ENCODE results near the gene CST4. TPM values are rescaled to one million over a fixed set of nuclear protein-coding genes. Genes with fewer than 3 reads are reported as not detected.
"Not testable (repeated sequence)": the region's sequence is repeated elsewhere in the genome, so short reads cannot be mapped to it uniquely, and the experiment has no call there.

CST4 gene
- total RNA-seq, 1 experiment from 2014 or later = not detected

DNA sequence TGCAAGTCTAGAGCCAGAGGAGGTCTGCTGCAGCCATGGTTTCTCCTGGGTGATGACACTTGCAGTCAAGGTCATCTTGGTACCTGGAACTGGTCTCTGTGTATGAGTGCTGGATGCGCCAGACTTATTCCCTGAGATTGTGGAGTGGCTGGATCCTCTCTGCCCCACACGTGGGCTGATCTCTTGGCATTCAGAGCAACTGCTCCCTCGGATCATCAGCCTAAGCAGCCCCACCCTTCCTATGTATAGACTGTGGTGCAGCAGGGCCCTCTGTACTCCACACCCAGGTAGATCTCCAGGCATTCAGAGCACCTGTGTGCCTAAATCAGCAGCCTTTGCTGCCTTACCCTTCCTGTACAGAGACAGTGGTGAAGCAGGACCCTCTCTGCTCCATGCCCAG is 12.1 kb upstream of the CST4 start:
- H3K9me3 ChIP-seq (replicated peaks) = no peaks in the 10 kb centered on the region
- no peaks in the 10 kb centered on the region; the same call in 1 of the 2 replicates for H3K4me1 ChIP-seq (replicated peaks)
- H3K36me3 ChIP-seq = no peaks in the 10 kb centered on the region
- no peaks in the 10 kb centered on the region for H3K27me3 ChIP-seq (replicated peaks)
- no peak overlapping the region for H3K27ac ChIP-seq
- H3K4me3 ChIP-seq = no peak overlapping the region
- no peak for DNase-seq (ENCODE audit: low read depth in 1 of 2, low spot score in 2 of 2)

DNA sequence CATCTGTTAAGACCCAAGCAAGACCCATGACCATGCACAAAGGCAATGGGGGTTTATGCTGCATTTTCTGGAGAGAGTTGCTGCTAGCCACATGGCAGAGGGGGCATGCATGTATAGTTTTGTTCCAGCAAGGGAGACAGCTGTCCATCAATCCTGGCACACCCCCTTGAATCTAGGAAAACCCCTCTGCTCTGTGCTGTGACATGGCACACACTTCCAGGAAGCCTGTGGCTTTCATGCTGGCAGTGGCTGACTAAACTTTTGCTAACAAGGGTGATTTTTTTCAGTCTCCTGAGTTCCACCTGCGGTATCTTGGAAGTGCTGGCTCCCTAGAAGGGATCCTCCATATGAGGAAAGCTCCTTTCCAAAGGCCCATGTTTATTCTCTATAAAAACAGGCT is 9.1 kb upstream of the CST4 start:
- no peaks in the 10 kb centered on the region for H3K36me3 ChIP-seq
- no peaks in the 10 kb centered on the region for H3K9me3 ChIP-seq (replicated peaks)
- H3K27ac ChIP-seq = no peak overlapping the region
- no peak overlapping the region for H3K4me3 ChIP-seq
- peaks cover 9% of the 10 kb centered on the region for H3K4me1 ChIP-seq (replicated peaks)
- no peaks in the 10 kb centered on the region for H3K27me3 ChIP-seq (replicated peaks)
- DNase-seq (ENCODE audit: low read depth in 1 of 2, low spot score in 2 of 2) = no peak

DNA sequence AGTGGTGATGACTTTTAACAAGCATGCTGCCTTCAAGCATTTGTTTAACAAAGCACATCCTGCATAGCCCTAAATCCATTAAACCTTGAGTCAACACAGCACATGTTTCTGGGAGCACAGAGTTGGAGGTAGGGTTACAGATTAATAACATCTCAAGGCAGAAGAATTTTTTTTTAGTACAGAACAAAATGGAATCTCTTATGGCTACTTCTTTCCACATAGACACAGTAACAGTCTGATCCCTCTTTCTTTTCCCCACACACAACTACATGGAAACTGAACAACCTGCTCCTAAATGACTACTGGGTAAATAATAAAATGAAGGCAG is 6.2 kb upstream of the CST4 start:
- H3K27ac ChIP-seq; H3K36me3 ChIP-seq; H3K4me3 ChIP-seq; H3K9me3 ChIP-seq (replicated peaks); H3K27me3 ChIP-seq (replicated peaks); DNase-seq (ENCODE audit: low read depth in 1 of 2, low spot score in 2 of 2): not testable (repeated sequence)
- H3K4me1 ChIP-seq (replicated peaks) = peaks cover 12% of the 10 kb centered on the region

DNA sequence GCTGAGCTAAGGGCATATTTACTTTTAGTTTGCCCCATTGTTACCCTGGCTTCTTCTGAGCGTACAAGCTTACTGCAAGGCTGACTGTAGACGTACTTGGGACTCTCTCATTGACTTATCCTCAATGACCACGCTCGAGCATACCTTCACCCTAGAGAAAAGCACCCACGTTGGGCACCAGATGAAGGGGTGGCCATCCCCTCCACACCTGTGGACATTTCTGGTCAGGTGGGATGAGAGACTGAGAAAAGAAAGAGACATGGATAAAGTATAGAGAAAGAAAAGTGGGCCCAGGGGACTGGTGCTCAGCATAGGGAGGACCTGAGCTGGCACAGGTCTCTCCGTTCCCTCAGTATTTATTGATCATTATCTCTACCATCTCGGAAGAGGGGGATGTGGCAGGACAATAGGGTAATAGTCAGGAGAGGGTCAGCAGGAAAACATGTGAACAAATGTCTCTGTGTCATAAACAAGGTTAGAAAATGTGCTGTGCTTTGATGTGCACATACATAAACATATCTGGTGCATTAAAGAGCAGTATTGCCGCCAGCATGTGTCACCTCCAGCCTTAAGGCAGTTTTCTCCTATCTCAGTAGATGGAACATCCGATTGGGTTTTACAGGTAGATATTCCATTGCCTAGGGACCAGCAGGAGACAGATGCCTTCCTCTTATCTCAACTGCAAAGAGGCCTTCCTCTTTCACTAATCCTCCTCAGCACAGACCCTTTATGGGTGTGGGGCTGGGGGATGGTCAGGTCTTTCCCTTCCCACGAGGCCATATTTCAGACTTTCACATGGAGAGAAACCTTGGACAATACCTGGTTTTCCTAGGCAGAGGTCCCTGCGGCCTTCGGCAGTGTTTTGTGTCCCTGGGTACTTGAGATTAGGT is 5.6 kb upstream of the CST4 start:
- not testable (repeated sequence) for H3K9me3 ChIP-seq (replicated peaks); H3K36me3 ChIP-seq; H3K27ac ChIP-seq; H3K27me3 ChIP-seq (replicated peaks); H3K4me3 ChIP-seq; DNase-seq (ENCODE audit: low read depth in 1 of 2, low spot score in 2 of 2)
- peaks cover 12% of the 10 kb centered on the region for H3K4me1 ChIP-seq (replicated peaks)

DNA sequence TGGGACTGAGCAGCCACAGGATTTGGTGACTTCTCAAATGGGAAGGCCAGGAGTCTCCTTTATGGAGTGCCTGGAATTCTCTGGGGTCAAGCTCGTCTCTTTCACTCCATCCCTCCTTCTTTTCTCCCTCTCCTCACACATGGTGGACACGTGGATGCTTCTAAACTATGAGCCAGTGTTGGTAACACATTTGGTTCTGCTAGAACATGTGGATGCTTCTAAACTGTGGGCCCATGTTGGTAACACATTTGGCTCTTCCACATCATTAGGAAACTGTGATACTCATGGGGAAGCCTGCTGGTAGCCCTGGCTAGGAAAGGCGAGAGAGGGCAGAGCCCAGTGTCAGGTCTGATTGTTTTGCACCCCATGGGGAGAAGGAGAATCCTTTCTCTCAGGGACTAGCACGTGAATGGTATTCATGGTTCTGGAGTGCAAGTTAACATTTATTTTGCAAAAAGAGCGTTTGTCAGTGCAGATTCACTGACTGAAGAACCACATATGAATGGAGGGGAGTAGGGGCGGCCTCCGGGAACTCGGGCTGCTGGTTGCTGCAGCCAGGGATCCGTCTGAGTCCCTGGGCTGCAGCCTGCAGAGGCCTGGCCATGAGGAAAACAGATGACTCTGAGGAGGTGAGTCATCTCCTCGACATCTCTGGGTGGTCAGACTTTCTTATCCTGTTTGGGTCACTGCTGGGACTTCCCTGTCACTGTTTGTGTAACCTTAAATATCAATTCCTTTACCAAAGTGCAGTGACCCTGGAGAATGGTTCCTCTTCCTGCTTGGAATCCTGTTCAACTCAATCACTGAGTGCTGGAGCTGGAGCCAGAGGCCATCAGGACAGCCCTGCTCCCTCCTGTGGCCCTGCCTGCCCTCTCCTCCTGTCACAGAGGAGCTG is 4.1 kb upstream of the CST4 start:
- not testable (repeated sequence) for H3K36me3 ChIP-seq; H3K27me3 ChIP-seq (replicated peaks); H3K4me3 ChIP-seq; H3K9me3 ChIP-seq (replicated peaks)
- peak in 1 of 2 experiments; percentile 39 for DNase-seq (ENCODE audit: low read depth in 1 of 2, low spot score in 2 of 2)
- Histone ChIP-seq H3K4me1 (replicated peaks) (peaks cover 12% of the 10 kb centered on the region), H3K27ac (peak overlapping the region; percentile 23; the same call in 1 of the 2 replicates)

DNA sequence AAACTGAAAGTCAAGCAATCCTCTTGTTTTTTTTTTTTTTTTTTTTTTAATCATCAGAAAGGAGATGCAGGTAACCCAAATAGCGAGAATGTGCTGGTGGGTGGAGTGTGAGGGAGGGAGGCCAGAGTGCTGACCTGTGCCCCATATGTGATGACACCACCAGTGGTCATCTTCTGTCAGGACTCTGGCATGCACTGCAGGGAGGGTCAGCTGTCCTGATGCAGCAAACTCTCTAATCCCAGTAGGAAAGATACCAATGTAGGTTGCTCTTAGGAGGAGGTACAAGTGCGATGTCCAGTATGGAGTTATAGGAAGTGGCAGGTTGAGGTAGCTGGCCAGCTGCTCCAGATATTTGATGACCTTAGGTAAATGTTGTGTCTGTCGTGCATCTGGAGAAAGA is 2.8 kb upstream of the CST4 start:
- peaks cover 12% of the 10 kb centered on the region for H3K4me1 ChIP-seq (replicated peaks)
- H3K36me3 ChIP-seq = no peaks in the 10 kb centered on the region
- no peaks in the 10 kb centered on the region for H3K9me3 ChIP-seq (replicated peaks)
- H3K27me3 ChIP-seq (replicated peaks) = no peaks in the 10 kb centered on the region
- H3K27ac ChIP-seq = no peak overlapping the region
- H3K4me3 ChIP-seq = no peak overlapping the region
- DNase-seq (ENCODE audit: low read depth in 1 of 2, low spot score in 2 of 2) = no peak

DNA sequence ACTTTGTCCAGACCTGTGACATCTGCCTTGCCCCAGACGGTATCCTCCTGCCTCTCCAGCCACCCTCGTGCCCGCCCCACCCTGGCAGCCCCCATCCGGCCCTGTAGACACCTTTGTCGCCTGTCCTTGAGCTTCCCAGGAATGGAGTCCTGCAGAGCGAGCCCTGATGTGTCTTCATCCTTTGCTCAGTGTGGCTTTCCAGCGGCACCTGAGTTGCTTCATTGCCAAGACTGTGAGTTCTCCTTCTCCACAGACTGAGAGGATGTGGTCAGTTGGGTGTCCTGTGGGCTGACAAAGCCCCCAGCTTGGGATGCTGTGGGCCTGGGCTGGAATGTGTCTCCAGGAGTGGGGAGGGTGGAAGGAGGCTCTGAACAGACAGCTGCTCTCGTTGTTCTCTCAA is 1.7 kb upstream of the CST4 start:
- Histone ChIP-seq H3K4me1 (replicated peaks) (peaks cover 12% of the 10 kb centered on the region), H3K27ac (no peak overlapping the region)

DNA sequence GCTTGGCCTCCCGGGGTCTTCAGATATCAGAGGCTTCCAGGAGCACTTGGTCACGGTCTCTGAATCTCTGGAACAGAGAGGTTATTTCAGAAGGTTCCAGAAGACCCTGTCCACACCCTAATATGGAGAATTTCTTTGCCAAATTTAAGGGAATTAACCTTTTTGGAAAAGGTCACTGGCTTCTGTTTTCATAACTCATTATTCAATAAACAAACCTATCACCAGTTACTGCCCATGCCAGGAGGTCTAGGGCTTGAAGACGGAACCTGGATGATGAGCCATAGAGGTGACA is 507 bp upstream of the CST4 start:
- Histone ChIP-seq H3K9me3 (replicated peaks) (no peaks in the 10 kb centered on the region), H3K27ac (no peak overlapping the region), H3K27me3 (replicated peaks) (no peaks in the 10 kb centered on the region), H3K4me3 (no peak overlapping the region), H3K36me3 (no peaks in the 10 kb centered on the region), H3K4me1 (replicated peaks) (peaks cover 12% of the 10 kb centered on the region)
- DNase-seq (ENCODE audit: low read depth in 1 of 2, low spot score in 2 of 2) = no peak

More for the DNA sequence above, 1.7 kb upstream of the CST4 start:
- H3K4me3 ChIP-seq = no peak overlapping the region
- no peaks in the 10 kb centered on the region for H3K27me3 ChIP-seq (replicated peaks)
- no peak for DNase-seq (ENCODE audit: low read depth in 1 of 2, low spot score in 2 of 2)
- no peaks in the 10 kb centered on the region for H3K9me3 ChIP-seq (replicated peaks)
- no peaks in the 10 kb centered on the region for H3K36me3 ChIP-seq

DNA sequence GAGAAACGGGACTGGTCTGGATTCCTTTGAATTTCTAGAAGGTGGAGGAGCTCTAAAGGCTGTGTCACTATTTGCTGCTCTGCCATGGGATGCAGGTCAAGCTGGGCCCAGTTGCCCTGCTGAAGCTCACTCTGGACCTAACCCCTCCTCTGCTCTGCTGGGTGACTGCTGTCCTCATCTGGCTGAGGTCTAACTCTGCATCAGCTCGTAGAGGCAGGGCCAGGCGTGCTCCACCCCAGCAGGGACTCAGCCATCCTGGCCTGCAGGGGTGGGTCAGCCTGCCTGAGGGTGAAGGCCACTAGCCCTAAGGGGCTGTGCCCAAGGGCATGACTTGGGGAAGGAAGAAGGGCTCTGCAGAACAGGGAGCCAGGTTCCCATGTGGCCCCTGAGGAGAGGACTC is 852 bp downstream of the CST4 start:
- Histone ChIP-seq H3K9me3 (replicated peaks) (no peaks in the 10 kb centered on the region), H3K4me1 (replicated peaks) (peaks cover 4% of the 10 kb centered on the region), H3K27ac (no peak overlapping the region), H3K27me3 (replicated peaks) (no peaks in the 10 kb centered on the region), H3K4me3 (no peak overlapping the region), H3K36me3 (no peaks in the 10 kb centered on the region)
- DNase-seq (ENCODE audit: low read depth in 1 of 2, low spot score in 2 of 2) = no peak

DNA sequence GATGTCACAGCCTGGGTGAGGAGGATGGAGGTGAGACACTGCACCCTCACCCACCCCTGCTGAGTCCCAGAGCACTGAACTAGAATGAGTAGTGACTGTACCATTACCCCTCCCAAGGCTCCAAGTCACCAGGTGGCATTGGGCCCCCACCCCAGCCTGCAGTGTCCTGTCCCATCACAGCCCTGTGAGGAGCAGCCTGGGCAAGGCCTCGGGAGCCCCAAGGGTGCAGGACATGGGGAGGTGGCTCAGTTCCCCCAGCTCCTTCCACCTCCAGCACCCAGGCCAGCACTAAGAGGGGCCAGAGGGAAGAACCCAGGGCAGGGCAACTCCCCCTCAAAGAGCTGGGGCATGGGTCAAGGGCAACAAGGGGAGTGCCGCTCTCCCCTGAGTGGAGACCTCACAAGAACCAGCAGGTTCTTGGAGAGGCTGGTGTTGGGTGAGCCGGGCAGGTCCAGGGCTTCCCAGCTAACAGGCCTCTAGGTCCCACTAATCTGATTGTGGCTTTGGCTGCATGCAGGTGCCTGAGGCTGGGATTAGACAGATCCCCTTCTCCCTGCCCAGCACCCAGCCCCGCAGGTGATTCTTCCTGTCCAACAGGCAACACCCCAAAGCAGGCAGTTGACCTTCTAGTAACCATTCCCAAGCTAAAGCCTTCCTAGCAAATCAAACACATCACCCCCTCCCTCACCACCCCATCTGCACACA is 2.6 kb downstream of the CST4 start:
- Histone ChIP-seq H3K36me3 (no peaks in the 10 kb centered on the region), H3K9me3 (replicated peaks) (no peaks in the 10 kb centered on the region), H3K4me1 (replicated peaks) (no peaks in the 10 kb centered on the region), H3K4me3 (no peak overlapping the region), H3K27me3 (replicated peaks) (no peaks in the 10 kb centered on the region), H3K27ac (no peak overlapping the region)
- DNase-seq (ENCODE audit: low read depth in 1 of 2, low spot score in 2 of 2) = no peak

DNA sequence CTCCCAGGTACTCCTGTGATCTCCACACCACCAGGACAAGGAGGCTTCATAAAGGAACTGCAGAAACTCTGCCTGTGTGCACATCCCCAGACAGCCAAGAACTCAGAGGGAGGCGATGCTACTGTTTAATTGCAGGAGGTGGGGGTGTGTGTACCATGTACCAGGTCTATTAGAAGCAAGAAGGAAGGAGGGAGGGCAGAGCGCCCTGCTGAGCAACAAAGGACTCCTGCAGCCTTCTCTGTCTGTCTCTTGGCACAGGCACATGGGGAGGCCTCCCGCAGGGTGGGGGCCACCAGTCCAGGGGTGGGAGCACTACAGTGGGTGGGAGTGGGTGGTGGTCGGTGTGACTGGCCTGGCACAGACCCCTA is 3.3 kb downstream of the CST4 start:
- not testable (repeated sequence) for H3K9me3 ChIP-seq (replicated peaks); H3K4me1 ChIP-seq (replicated peaks); DNase-seq (ENCODE audit: low read depth in 1 of 2, low spot score in 2 of 2); H3K27ac ChIP-seq; H3K4me3 ChIP-seq; H3K36me3 ChIP-seq; H3K27me3 ChIP-seq (replicated peaks)

DNA sequence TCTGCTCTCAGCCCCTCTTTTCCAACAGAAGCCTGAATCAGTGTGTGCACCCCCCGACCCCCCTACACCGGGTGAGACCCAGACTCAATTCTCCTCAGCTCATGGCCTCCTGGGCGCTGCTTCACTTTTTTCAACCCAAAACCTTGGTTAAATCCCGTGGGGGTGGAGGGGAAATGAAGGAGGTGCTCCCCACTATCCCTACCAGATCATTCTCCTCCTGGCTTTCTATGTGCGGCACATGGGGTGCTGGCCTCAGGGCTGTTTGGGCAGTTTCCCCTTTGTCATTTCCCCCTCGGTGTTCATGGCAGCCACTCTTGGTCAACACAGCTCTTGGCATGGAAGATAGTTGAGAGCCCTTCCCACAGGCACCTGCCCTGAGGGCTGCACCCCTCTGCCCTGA is 4.6 kb downstream of the CST4 start:
- no peak for DNase-seq (ENCODE audit: low read depth in 1 of 2, low spot score in 2 of 2)
- Histone ChIP-seq H3K4me3 (no peak overlapping the region), H3K27me3 (replicated peaks) (no peaks in the 10 kb centered on the region), H3K36me3 (no peaks in the 10 kb centered on the region), H3K9me3 (replicated peaks) (no peaks in the 10 kb centered on the region), H3K27ac (no peak overlapping the region), H3K4me1 (replicated peaks) (no peaks in the 10 kb centered on the region)

DNA sequence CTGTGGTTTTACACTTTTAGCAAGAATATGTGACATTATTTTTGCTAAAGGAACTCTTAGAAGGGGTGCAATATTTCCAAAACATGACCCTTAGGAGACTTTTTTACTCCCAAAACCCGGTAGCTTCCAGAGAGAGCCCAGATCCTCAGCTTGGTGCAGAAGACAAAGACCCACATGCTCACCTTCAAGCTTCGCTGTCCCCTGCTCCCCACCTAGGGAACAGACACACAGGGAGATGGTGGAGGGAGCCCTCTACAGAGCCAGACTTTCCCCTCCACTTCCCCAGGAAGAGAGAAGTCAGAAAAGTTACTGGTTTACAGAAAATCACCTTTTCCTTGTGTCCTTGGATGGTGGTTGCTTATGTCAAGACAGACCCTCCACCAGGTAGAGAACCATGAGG is 5.0 kb downstream of the CST4 start:
- no peak overlapping the region for H3K4me3 ChIP-seq
- H3K27me3 ChIP-seq (replicated peaks) = no peaks in the 10 kb centered on the region
- H3K36me3 ChIP-seq = no peaks in the 10 kb centered on the region
- H3K9me3 ChIP-seq (replicated peaks) = no peaks in the 10 kb centered on the region
- H3K4me1 ChIP-seq (replicated peaks) = no peaks in the 10 kb centered on the region
- no peak overlapping the region for H3K27ac ChIP-seq
- DNase-seq (ENCODE audit: low read depth in 1 of 2, low spot score in 2 of 2) = no peak

DNA sequence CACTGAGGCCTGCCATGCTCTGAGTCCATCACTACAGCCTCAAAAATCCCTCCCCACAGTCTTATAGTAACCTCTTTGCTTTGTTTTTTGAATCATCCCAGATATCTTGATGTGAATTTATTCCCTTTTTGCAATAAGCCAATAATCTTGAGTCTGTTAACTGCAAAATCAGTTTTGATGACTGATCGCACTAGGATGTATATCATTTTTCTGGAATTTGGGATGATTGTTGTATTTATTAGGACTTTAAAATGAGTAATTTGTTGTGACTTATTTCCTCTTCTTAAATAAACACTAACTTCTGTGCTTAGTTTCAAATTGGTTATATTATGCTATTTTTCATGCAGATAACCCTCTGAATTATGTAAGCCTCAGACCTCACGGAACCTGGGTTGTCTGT is 5.6 kb downstream of the CST4 start:
- H3K4me3 ChIP-seq = no peak overlapping the region
- H3K9me3 ChIP-seq (replicated peaks) = no peaks in the 10 kb centered on the region
- no peaks in the 10 kb centered on the region for H3K36me3 ChIP-seq
- no peak overlapping the region for H3K27ac ChIP-seq
- no peaks in the 10 kb centered on the region for H3K27me3 ChIP-seq (replicated peaks)
- H3K4me1 ChIP-seq (replicated peaks) = no peaks in the 10 kb centered on the region
- DNase-seq (ENCODE audit: low read depth in 1 of 2, low spot score in 2 of 2) = no peak

All from SJSA1 (cell line).